Keratinocyte (primary cell): ENCODE data around the gene CNOT4. TPM values are rescaled to one million over a fixed set of nuclear protein-coding genes. Genes with fewer than 3 reads are reported as not detected.

Experiments
- DNase-seq: peaks from one replicate; pipeline ENCODE4 v3.0.0-alpha.2; 2011; ENCODE audit warnings: low read depth, missing footprints, low spot score
- FAIRE-seq: peaks from 2 replicates; lab custom pipeline; 2011; peaks lifted over from hg19 to GRCh38; lab: Jason Lieb, UNC
- H2AFZ ChIP-seq: 2 replicates; pipeline ENCODE4 v1.6.0; 2012; ENCODE audit warnings: low read length, control low read depth, inconsistent platforms; ENCODE audit not compliant: control insufficient read depth
- H3K27ac ChIP-seq: 2 replicates; pipeline ENCODE4 v1.5.1; 2011; ENCODE audit warnings: low read length; ENCODE audit not compliant: control insufficient read depth, insufficient read depth
- H3K27me3 ChIP-seq: 3 replicates; pipeline ENCODE4 v1.6.0; 2011; ENCODE audit warnings: low read length; ENCODE audit not compliant: control insufficient read depth, insufficient read depth; ENCODE audit errors: extremely low read depth
- H3K36me3 ChIP-seq, 2 experiments: 2 replicates in 1 of 2; 3 replicates in 1 of 2; pipeline ENCODE4 v1.5.1; 2011; ENCODE audit warnings: low read length in 2 of 2, mild to moderate bottlenecking in 1 of 2; ENCODE audit not compliant: control insufficient read depth in 2 of 2, insufficient read depth in 2 of 2; ENCODE audit errors: extremely low read depth in 1 of 2
- H3K4me1 ChIP-seq: 3 replicates; pipeline ENCODE4 v1.5.1; 2011; ENCODE audit warnings: low read length; ENCODE audit not compliant: control insufficient read depth, insufficient read depth; ENCODE audit errors: extremely low read depth
- H3K4me2 ChIP-seq: 3 replicates; pipeline ENCODE4 v1.6.0; 2011; ENCODE audit warnings: low read depth, low read length; ENCODE audit not compliant: control insufficient read depth, insufficient read depth; ENCODE audit errors: extremely low read depth
- H3K4me3 ChIP-seq, 3 experiments: fragments of 200-600 bp in 1 of 3; sonication (generic) in 1 of 3; 2 replicates in 2 of 3; 3 replicates in 1 of 3; pipeline ENCODE4 v1.5.1; 2011 to 2016; ENCODE audit warnings: low read length in 3 of 3, mild to moderate bottlenecking in 3 of 3, control low read depth in 2 of 3, inconsistent platforms in 1 of 3, low read depth in 1 of 3, mixed read lengths in 1 of 3, mixed run types in 1 of 3, moderate library complexity in 1 of 3; ENCODE audit not compliant: control insufficient read depth in 2 of 3, insufficient read depth in 2 of 3; ENCODE audit errors: extremely low read depth in 1 of 3
- H3K79me2 ChIP-seq: 2 replicates; pipeline ENCODE4 v1.6.0; 2012; ENCODE audit warnings: low read length; ENCODE audit not compliant: control insufficient read depth, insufficient read depth
- H3K9ac ChIP-seq: 3 replicates; pipeline ENCODE4 v1.6.0; 2011; ENCODE audit warnings: low read length; ENCODE audit not compliant: control insufficient read depth, insufficient read depth; ENCODE audit errors: extremely low read depth
- H3K9me1 ChIP-seq: 3 replicates; pipeline ENCODE4 v1.6.0; 2011; ENCODE audit warnings: low read length; ENCODE audit not compliant: control insufficient read depth, insufficient read depth; ENCODE audit errors: extremely low read depth
- H3K9me3 ChIP-seq: 2 replicates; pipeline ENCODE4 v1.5.1; 2012; ENCODE audit warnings: low read depth, low read length; ENCODE audit not compliant: control insufficient read depth
- H4K20me1 ChIP-seq: 3 replicates; pipeline ENCODE4 v1.6.0; 2011; ENCODE audit warnings: low read length; ENCODE audit not compliant: control insufficient read depth, insufficient read depth; ENCODE audit errors: extremely low read depth
- EZH2 ChIP-seq: IDR thresholded peaks from one replicate; pipeline ENCODE4 v1.6.1; 2012; ENCODE audit warnings: inconsistent platforms, mild to moderate bottlenecking, low read length, moderate library complexity
- dilution Hi-C: fragments of 300-500 bp; cut with MboI; formaldehyde crosslinking; loops from one replicate; pipeline ENCODE4 v1.7.0; 2020; ENCODE audit warnings: low sequenced_read_pairs; ENCODE audit not compliant: extremely low pct_ligation_motif_present
- polyA plus RNA-seq, 5 experiments: library from polyadenylated mRNA; depleted of rRNA in 3 of 5; stranded (reverse) in 3 of 5; stranded (forward) in 1 of 5; unstranded in 1 of 5; fragments of >200 nt; gene quantifications; 1 replicate in 1 of 5; 2 replicates in 3 of 5; 3 replicates in 1 of 5; pipeline versions ENCODE4 v1.2.1 to v1.2.3, GENCODE V29; 2011 to 2012; ENCODE audit warnings: missing spikeins in 2 of 5, low read depth in 1 of 5, low replicate concordance in 1 of 5
- TF ChIP-seq, protein P1 (sequence below), 3 experiments: IDR thresholded peaks in 1 of 3; conservative IDR thresholded peaks in 1 of 3; optimal IDR thresholded peaks in 1 of 3; 2 replicates in 2 of 3; 3 replicates in 1 of 3; pipeline versions ENCODE3 to v1.5.1; 2011; ENCODE audit warnings: low read length in 3 of 3, mild to moderate bottlenecking in 3 of 3, moderate library complexity in 2 of 3, control low read depth in 1 of 3, inconsistent platforms in 1 of 3; ENCODE audit not compliant: insufficient read depth in 2 of 3; ENCODE audit errors: extremely low read depth in 1 of 3

Gene CNOT4
- polyA plus RNA-seq, 1 donor (not counting 4 experiments of a cell fraction or from before 2014, with no cell fraction given), result 11.4 TPM

DNA sequence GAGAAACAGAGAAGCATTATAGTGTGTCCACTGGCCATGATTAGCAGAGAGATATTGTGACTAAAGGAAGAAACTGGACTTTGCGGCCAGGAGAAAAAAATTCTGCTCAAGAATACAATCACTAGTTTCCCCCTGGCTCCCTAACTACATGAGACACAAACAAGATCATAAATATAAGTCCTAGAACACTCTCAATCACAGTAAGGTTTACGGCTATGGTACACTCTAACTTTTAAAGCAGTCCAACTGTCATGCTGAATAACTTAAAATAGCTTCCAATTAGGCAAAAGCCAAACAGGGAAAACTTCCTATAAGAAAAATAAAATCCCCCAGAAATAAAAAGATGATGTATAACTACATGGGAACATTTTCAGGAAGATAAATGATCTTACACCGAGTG lies 144.2 kb downstream of the CNOT4 start:
- peaks cover 4% of the 10 kb centered on the region for H3K9me1 ChIP-seq
- no peak overlapping the region for H2AFZ ChIP-seq
- TF ChIP-seq, protein P1, sequence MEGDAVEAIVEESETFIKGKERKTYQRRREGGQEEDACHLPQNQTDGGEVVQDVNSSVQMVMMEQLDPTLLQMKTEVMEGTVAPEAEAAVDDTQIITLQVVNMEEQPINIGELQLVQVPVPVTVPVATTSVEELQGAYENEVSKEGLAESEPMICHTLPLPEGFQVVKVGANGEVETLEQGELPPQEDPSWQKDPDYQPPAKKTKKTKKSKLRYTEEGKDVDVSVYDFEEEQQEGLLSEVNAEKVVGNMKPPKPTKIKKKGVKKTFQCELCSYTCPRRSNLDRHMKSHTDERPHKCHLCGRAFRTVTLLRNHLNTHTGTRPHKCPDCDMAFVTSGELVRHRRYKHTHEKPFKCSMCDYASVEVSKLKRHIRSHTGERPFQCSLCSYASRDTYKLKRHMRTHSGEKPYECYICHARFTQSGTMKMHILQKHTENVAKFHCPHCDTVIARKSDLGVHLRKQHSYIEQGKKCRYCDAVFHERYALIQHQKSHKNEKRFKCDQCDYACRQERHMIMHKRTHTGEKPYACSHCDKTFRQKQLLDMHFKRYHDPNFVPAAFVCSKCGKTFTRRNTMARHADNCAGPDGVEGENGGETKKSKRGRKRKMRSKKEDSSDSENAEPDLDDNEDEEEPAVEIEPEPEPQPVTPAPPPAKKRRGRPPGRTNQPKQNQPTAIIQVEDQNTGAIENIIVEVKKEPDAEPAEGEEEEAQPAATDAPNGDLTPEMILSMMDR (optimal IDR thresholded peaks at IDR 0.05 in 1 of 3, IDR thresholded peaks at IDR 0.05 in 1 of 3, conservative IDR thresholded peaks at IDR 0.05 in 1 of 3; ENCODE audit: extremely low read depth in 1 of 3, insufficient read depth in 2 of 3, low read length in 3 of 3), result no peak
- TF ChIP-seq EZH2, result no peak
- no peak overlapping the region for H3K4me2 ChIP-seq
- H4K20me1 ChIP-seq, result no peaks in the 10 kb centered on the region
- H3K79me2 ChIP-seq, result no peaks in the 10 kb centered on the region
- FAIRE-seq, result no peak
- no peaks in the 10 kb centered on the region for H3K27me3 ChIP-seq
- H3K27ac ChIP-seq, result no peak overlapping the region
- DNase-seq, result no peak
- peaks cover 3 to 8% of the 10 kb centered on the region in 2 experiments for H3K36me3 ChIP-seq
- no peak overlapping the region for H3K4me3 ChIP-seq
- dilution Hi-C loops, result no loop called here
- no peaks in the 10 kb centered on the region for H3K9me3 ChIP-seq
- H3K9ac ChIP-seq, result no peak overlapping the region
- peaks cover 13% of the 10 kb centered on the region for H3K4me1 ChIP-seq

DNA sequence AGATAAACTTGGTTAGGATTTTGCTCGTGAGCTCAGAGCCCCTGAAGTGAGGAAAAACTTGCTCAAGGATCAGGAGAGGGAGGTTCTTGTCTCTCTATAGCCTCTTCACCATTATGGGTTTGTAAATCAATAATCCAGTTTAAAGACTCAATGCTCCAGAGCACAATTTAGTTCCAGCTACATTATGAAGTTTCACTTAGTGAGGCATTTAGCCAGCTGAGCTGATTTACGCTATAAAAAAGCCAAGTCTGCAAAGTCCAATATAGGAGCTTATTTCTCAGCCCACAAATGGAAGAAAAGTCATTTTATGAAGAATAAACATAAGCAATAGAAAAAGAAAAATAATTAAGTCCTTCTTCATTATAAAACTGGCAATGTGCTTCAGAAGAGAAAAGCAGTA lies 145.7 kb downstream of the CNOT4 start:
- Histone ChIP-seq H3K79me2 (no peaks in the 10 kb centered on the region), H3K4me1 (peaks cover 10% of the 10 kb centered on the region), H3K27me3 (no peaks in the 10 kb centered on the region), H4K20me1 (no peaks in the 10 kb centered on the region), H3K27ac (no peak overlapping the region), H3K9me1 (peaks cover 4% of the 10 kb centered on the region), H3K4me2 (no peak overlapping the region), H2AFZ (no peak overlapping the region), H3K4me3 (no peak overlapping the region), H3K9me3 (no peaks in the 10 kb centered on the region), H3K9ac (no peak overlapping the region), H3K36me3 (peaks cover 3 to 6% of the 10 kb centered on the region in 2 experiments)
- FAIRE-seq (no peak), DNase-seq (no peak)
- dilution Hi-C loops, result no loop called here
- no peak for TF ChIP-seq EZH2
- TF ChIP-seq, protein P1 (optimal IDR thresholded peaks at IDR 0.05 in 1 of 3, IDR thresholded peaks at IDR 0.05 in 1 of 3, conservative IDR thresholded peaks at IDR 0.05 in 1 of 3; ENCODE audit: extremely low read depth in 1 of 3, insufficient read depth in 2 of 3, low read length in 3 of 3), result no peak
